GM10248 (cell line): Measurements from ENCODE around the gene DLX2.

ENCODE experiments used
- CTCF ChIA-PET: fragments of 300-600 bp; sonication (Branson Sonifier 250); formaldehyde crosslinking; extraction: SDS; loops from one replicate; lab custom pipeline; 2021; ENCODE audit warnings: antibody characterized with exemption; lab: Yijun Ruan, JAX
- POLR2A ChIA-PET: fragments of 350-650 bp; sonication (Branson Sonifier 250); formaldehyde crosslinking; extraction: SDS; loops from one replicate; lab custom pipeline; 2020; ENCODE audit warnings: antibody characterized with exemption; lab: Yijun Ruan, JAX
- DNase-seq: peaks from one replicate; pipeline ENCODE4 v3.0.0; 2012; ENCODE audit errors: extremely low spot score
- TF ChIP-seq, protein P1 (sequence below): IDR thresholded peaks from 2 replicates; pipeline ENCODE4 v1.5.1; 2012; ENCODE audit warnings: mild to moderate bottlenecking, low read depth; ENCODE audit errors: extremely low read depth, missing control alignments, control extremely low read depth

DLX2 gene

DNA sequence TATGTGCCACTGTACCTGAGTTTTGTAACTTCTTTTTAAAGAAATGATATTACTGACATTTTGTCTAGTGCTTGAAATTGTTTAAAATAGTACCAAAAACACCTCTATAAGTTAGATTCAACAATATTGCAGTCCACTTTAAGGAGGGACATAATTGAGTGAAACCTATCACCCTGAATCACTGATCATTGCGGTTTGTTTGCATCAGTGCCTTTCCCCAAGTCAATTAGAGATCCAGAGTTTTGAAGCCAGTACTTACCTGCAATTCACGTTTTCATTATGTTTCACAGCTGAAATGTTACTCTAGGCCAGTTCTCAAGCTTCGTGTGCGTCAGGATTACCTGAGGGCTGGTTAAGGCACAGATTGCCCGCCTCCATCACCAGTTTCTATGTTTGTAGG lies 44.0 kb downstream of the DLX2 start:
- ChIA-PET CTCF (interaction anchor here (1.2 to 2.0 kb wide), 3 partner anchors 9 to 48 kb away, joined by 3 to 9 read pairs (median 6); no protein-coding TSS in a partner anchor), POLR2A (no interaction called here)

DNA sequence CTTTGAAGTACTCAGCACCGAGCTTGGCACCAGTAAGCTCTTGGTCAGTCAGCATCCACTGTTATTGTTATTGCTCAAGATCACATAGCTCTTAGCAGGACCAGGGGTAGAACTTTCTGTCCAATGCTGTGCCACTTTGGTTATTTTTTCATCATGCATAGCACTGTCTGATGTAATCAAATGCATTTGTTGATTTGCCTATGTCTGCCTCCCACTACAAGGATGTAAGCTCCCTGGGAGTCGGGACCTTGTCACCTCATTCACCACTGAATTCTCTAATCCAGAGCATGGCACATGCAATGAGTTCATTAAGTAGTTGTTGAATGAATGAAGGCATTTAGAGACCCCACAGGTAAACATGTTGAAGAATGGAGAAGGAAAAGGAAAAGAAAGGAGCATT lies 46.4 kb downstream of the DLX2 start:
- ChIA-PET POLR2A (no interaction called here), CTCF (interaction anchor here (0.9 to 2.3 kb wide), 3 partner anchors 18 to 69 kb away, joined by 3 to 9 read pairs (median 6); no protein-coding TSS in a partner anchor)
- TF ChIP-seq, protein P1, sequence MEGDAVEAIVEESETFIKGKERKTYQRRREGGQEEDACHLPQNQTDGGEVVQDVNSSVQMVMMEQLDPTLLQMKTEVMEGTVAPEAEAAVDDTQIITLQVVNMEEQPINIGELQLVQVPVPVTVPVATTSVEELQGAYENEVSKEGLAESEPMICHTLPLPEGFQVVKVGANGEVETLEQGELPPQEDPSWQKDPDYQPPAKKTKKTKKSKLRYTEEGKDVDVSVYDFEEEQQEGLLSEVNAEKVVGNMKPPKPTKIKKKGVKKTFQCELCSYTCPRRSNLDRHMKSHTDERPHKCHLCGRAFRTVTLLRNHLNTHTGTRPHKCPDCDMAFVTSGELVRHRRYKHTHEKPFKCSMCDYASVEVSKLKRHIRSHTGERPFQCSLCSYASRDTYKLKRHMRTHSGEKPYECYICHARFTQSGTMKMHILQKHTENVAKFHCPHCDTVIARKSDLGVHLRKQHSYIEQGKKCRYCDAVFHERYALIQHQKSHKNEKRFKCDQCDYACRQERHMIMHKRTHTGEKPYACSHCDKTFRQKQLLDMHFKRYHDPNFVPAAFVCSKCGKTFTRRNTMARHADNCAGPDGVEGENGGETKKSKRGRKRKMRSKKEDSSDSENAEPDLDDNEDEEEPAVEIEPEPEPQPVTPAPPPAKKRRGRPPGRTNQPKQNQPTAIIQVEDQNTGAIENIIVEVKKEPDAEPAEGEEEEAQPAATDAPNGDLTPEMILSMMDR = no peak
- DNase-seq = no peak

More for the DNA sequence above, 44.0 kb downstream of the DLX2 start:
- TF ChIP-seq, protein P1 = no peak
- DNase-seq = no peak

DNA sequence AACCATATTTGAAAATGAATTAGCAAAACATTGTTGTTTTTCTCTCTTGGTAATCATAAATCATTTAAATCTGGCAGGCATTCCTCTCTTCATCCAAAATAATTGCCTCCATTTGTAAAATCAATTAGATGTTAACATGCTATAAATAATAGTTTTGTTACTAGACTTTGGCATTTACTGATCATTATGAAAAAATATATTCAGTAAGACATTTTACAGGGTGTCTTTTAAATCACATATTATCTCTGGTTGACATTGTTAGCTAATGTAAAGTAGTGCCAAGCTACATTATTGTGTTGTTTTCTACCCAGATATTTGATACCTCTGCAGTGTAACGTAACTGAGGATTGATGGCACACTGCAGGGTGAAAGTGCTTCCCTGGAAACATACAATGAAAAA lies 49.2 kb downstream of the DLX2 start:
- TF ChIP-seq, protein P1 = no peak
- DNase-seq = no peak
- ChIA-PET CTCF (interaction anchor here (1.6 to 2.5 kb wide), 4 partner anchors 9 to 74 kb away, joined by 3 to 12 read pairs (median 5); no protein-coding TSS in a partner anchor), POLR2A (no interaction called here)

DNA sequence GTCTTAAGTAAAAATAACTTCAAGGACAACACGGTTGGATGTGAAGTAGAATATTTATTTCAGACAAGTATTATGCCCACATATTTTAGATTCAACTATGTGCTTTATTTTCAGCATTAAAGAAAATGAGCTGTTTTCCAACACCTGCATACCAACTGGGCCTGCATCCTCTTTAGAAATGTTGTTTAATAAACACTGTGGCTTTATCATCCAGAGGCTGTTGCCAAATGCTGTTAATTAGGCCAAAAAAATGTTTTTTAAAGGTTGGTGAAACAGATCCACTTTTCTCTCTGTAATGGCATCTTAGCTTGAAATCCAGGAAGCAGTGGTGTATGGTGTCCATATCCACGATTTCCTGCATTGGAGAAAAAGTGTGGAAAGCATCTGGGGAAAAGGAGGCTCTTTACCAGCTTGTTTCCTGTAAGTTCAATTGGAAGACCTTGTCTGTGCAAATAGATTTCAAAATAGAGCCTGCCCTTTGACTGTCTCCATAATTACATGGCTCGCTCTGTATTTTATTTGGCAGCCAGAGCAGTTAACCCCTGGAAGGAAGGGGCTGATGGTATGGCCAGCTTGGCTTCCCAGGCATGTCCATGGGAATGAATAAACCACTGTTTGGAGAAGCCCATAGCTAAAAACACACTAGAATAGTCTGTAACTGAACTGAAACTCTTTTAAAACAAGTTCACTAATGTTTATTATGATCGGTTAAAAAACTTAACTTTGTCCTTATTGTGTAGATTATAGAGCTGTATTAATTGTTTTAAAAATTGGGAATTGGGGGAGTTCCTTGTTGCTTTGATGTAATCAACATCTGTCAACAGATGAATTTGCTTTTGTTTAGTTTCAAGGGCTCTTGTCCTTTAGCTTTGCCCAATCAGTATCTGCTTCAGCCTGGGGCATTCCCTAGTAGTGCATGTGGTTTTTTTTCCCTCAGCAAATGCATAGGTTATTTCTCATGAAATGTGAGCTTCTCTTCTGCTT lies 50.4 kb downstream of the DLX2 start:
- peak; percentile 30 for DNase-seq
- TF ChIP-seq, protein P1 = no peak
- ChIA-PET CTCF (interaction anchor here (1.1 to 2.5 kb wide), 5 partner anchors 10 to 75 kb away, joined by 3 to 12 read pairs (median 4); no protein-coding TSS in a partner anchor), POLR2A (no interaction called here)

DNA sequence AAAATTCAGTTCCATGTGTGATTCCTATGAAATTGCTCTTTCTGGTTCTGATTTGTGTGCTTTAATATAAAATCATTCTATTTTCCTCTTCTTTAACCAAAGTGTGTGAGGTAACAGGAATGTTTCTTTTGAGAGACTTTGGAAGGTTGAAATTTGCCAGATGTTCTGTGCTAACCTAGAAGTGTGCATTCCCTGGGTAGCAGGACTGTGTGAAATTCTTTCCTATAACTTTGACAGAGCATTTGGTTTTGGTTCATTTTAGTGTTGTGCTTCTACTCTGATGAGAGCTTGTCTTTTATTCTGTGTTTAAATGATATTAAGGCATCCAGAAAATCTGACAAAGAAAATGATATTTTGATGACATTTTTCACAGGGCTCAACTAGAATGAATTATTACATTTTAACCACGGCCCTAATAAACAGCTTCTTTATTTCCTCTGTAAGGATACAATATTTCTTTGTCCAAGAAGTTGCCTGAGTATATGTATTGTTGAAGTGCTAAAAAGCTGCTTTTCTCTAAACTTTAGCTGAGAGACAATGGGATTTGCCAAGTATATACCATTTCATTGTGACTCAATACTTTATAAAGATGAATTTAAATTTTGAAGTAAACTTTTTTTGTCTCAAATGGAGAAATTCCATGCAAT lies 52.1 kb downstream of the DLX2 start:
- POLR2A ChIA-PET = no interaction called here
- DNase-seq = no peak
- CTCF ChIA-PET = interaction anchor here (2.5 kb wide), 1 partner anchor 9 kb away, joined by 9 read pairs; no protein-coding TSS in a partner anchor
- TF ChIP-seq, protein P1 = no peak

DNA sequence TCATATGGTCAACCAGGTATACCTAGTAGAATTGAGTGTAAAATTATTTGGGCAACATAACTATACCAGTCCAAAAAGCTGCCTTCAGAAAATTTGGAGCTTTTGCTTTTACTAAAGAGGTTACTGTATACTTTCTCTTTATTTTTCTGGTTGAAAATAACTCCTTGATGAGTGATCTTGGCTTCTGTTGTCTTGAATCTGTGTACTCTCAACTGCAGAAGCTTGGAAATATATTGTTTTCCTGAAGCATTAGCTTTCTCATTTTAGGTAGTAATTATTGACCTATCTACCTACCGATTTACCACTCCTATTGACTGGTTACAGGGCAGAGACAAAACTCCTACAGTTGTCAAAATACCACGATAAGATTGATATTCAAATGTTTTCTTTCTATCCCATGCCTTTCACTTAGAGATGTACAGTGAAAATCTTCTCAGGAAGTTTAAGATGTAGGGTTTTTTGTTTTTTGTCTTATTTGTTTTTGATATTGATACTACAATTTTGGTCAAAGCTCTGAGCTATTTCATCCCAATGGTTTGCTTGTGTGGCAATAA lies 53.1 kb downstream of the DLX2 start:
- ChIA-PET CTCF (interaction anchor here (2.5 kb wide), 1 partner anchor 10 kb away, joined by 9 read pairs; no protein-coding TSS in a partner anchor), POLR2A (no interaction called here)
- DNase-seq = no peak
- TF ChIP-seq, protein P1 = no peak
